K562 (cell line): ENCODE measurements around the gene ANKRD13D. TPM values are rescaled to one million over a fixed set of nuclear protein-coding genes. Genes with fewer than 3 reads are reported as not detected.
A peak's percentile ranks its signal among the peaks of the same experiment; 100 is the strongest.

ENCODE experiments used
- ARID4B ChIP-seq: sonication (generic); formaldehyde crosslinking; IDR thresholded peaks from 2 replicates; pipeline ENCODE4 v1.8.0; 2022; ENCODE audit warnings: mild to moderate bottlenecking, missing genetic modification reagents
- BMI1 ChIP-seq: fragments of 150-350 bp; IDR thresholded peaks from 2 replicates; pipeline ENCODE4 v1.6.1; 2014; ENCODE audit warnings: low read length
- CREB1 ChIP-seq, 2 experiments: sonication (generic) in 1 of 2; formaldehyde crosslinking in 1 of 2; IDR thresholded peaks; 2 replicates each; pipeline versions ENCODE4 v1.6.1 to v1.8.0; 2012 to 2022; ENCODE audit warnings: inconsistent platforms in 1 of 2, mild to moderate bottlenecking in 1 of 2, missing genetic modification reagents in 1 of 2, moderate library complexity in 1 of 2
- CTBP1 ChIP-seq: fragments of 450-650 bp; IDR thresholded peaks from 2 replicates; pipeline ENCODE4 v1.6.1; 2016; ENCODE audit warnings: borderline replicate concordance
- EP300 ChIP-seq: IDR thresholded peaks from 2 replicates; pipeline ENCODE4 v1.6.1; 2012; ENCODE audit warnings: low read length, improper control_type of control experiment
- ETV5 ChIP-seq: sonication (generic); formaldehyde crosslinking; IDR thresholded peaks from 2 replicates; pipeline ENCODE4 v1.4.0; 2020; ENCODE audit warnings: low read depth, mild to moderate bottlenecking, missing genetic modification reagents
- HDAC3 ChIP-seq: fragments of 450-650 bp; IDR thresholded peaks from 2 replicates; pipeline ENCODE4 v1.6.1; 2018; ENCODE audit warnings: borderline replicate concordance, mild to moderate bottlenecking, moderate library complexity; ENCODE audit not compliant: partially characterized antibody
- IRF1 ChIP-seq: sonication (generic); formaldehyde crosslinking; IDR thresholded peaks from 2 replicates; pipeline ENCODE4 v1.8.0; 2022; ENCODE audit warnings: missing genetic modification reagents, mild to moderate bottlenecking, borderline replicate concordance
- KAT7 ChIP-seq: sonication (generic); formaldehyde crosslinking; IDR thresholded peaks from 2 replicates; pipeline ENCODE4 v1.8.0; 2022; ENCODE audit warnings: missing genetic modification reagents, mild to moderate bottlenecking, borderline replicate concordance
- KHSRP ChIP-seq: fragments of 450-650 bp; IDR thresholded peaks from 2 replicates; pipeline ENCODE4 v1.6.1; 2017
- NFE2L1 ChIP-seq: fragments of 450-650 bp; IDR thresholded peaks from 2 replicates; pipeline ENCODE4 v1.6.1; 2016; ENCODE audit warnings: missing genetic modification characterization, low read depth, mild to moderate bottlenecking, missing compliant biosample characterization, moderate library complexity, borderline replicate concordance
- NONO ChIP-seq, 2 experiments: fragments of 200-400 bp in 1 of 2; fragments of 450-650 bp in 1 of 2; formaldehyde crosslinking in 1 of 2; IDR thresholded peaks; 2 replicates each; pipeline ENCODE4 v1.6.1; 2017; ENCODE audit warnings: low read depth in 2 of 2, mild to moderate bottlenecking in 2 of 2, moderate library complexity in 2 of 2, low read length in 1 of 2
- RBM15 ChIP-seq: fragments of 200-400 bp; formaldehyde crosslinking; IDR thresholded peaks from 2 replicates; pipeline ENCODE4 v1.6.1; 2018; ENCODE audit warnings: mild to moderate bottlenecking, low read length, moderate library complexity; ENCODE audit not compliant: insufficient read depth
- RNF2 ChIP-seq: sonication (generic); IDR thresholded peaks from 2 replicates; pipeline ENCODE4 v1.6.1; 2016
- SMC3 ChIP-seq: conservative IDR thresholded peaks from 2 replicates; pipeline ENCODE4 v1.6.1; 2011; ENCODE audit warnings: low read depth, low read length, improper control_type of control experiment; ENCODE audit not compliant: insufficient read depth
- TBL1XR1 ChIP-seq, 2 experiments: IDR thresholded peaks; 2 replicates each; pipeline ENCODE4 v1.6.1; 2012; ENCODE audit warnings: improper control_type of control experiment in 2 of 2, low read length in 2 of 2, mild to moderate bottlenecking in 1 of 2
- XRCC4 ChIP-seq: IDR thresholded peaks from one replicate; pipeline ENCODE4 v1.6.1; 2011; ENCODE audit not compliant: insufficient read depth, insufficient read length; ENCODE audit errors: extremely low read depth
- ZBTB9 ChIP-seq: fragments of 450-650 bp; formaldehyde crosslinking; IDR thresholded peaks from 2 replicates; pipeline ENCODE4 v1.4.0; 2020; ENCODE audit warnings: mild to moderate bottlenecking, moderate library complexity
- ZNF212 ChIP-seq: fragments of 450-650 bp; formaldehyde crosslinking; IDR thresholded peaks from 2 replicates; pipeline ENCODE4 v1.4.0; 2020; ENCODE audit warnings: mild to moderate bottlenecking
- ZNF263 ChIP-seq: sonication (generic); formaldehyde crosslinking; IDR thresholded peaks from 2 replicates; pipeline ENCODE4 v1.8.0; 2022; ENCODE audit warnings: mild to moderate bottlenecking, missing genetic modification reagents, borderline replicate concordance
- ZNF699 ChIP-seq: fragments of 250-450 bp; sonication (Bioruptor Pico); IDR thresholded peaks from 2 replicates; pipeline ENCODE4 v1.8.0; 2021; ENCODE audit warnings: mild to moderate bottlenecking, moderate library complexity; ENCODE audit not compliant: insufficient replicate concordance
- polyA plus RNA-seq, 8 experiments: library from polyadenylated mRNA; depleted of rRNA in 4 of 8; stranded (reverse) in 5 of 8; unstranded in 3 of 8; fragments of >200 nt; fragmentation: Nextera tagmentation in 2 of 8; fragmentation: Illumina TruSeq in 1 of 8; extraction: Ambion mirVana in 2 of 8; extraction: Trizol in 1 of 8; gene quantifications; 2 replicates each; pipeline versions ENCODE4 v1.2.1 to v1.2.3, GENCODE V29; 2011 to 2014; ENCODE audit warnings: inconsistent platforms in 1 of 8, missing spikeins in 1 of 8
- total RNA-seq, 7 experiments: library from RNA; depleted of rRNA in 6 of 7; stranded (reverse); fragments of >200 nt in 6 of 7; fragmentation: Illumina TruSeq in 2 of 7; extraction: Trizol in 2 of 7; gene quantifications; 2 replicates each; pipeline versions ENCODE4 v1.2.1 to v1.2.3, GENCODE V29; 2011 to 2021; ENCODE audit warnings: low replicate concordance in 1 of 7

The ANKRD13D gene
- total and polyA plus RNA-seq, 9 of the 15 experiments (the other 6 are each of a cell fraction or from before 2014, with no cell fraction given) = 0.94 to 40.9 (median 22.4) TPM

GRCh38 chr11:67351275-67352005 lies 62.3 kb downstream of the ANKRD13D start (continued):
- TF ChIP-seq SMC3 (peak; percentile 73), CTBP1 (peak; percentile 60), CREB1 (IDR thresholded peaks at IDR 0.05) (no peak), CREB1 (CRISPR knock-in tag; IDR thresholded peaks at IDR 0.05) (no peak), ARID4B (CRISPR knock-in tag) (no peak), ZNF699 (CRISPR knock-in tag) (no peak), RBM15 (no peak), XRCC4 (no peak), RNF2 (no peak), NFE2L1 (tag) (no peak), HDAC3 (no peak), NONO (IDR thresholded peaks at IDR 0.05; ENCODE audit: low read depth in 2 of 2, low read length in 1 of 2) (no peak), KAT7 (no peak), EP300 (peak; percentile 12; the same call in 1 of the 2 replicates), ZNF263 (peak; percentile 41; the same call in 1 of the 2 replicates), ZBTB9 (CRISPR knock-in tag) (no peak), IRF1 (CRISPR knock-in tag) (no peak), ETV5 (CRISPR knock-in tag) (no peak), KHSRP (no peak), BMI1 (no peak), ZNF212 (CRISPR knock-in tag) (no peak), TBL1XR1 (IDR thresholded peaks at IDR 0.05; ENCODE audit: low read length in 2 of 2) (no peak)
